ENCODE results near the gene CAVIN2. TPM values are rescaled to one million over a fixed set of nuclear protein-coding genes. Genes with fewer than 3 reads are reported as not detected.

Gene CAVIN2
- total RNA-seq, 2 donors from 2014 or later: 5.5 to 12.7 TPM

DNA sequence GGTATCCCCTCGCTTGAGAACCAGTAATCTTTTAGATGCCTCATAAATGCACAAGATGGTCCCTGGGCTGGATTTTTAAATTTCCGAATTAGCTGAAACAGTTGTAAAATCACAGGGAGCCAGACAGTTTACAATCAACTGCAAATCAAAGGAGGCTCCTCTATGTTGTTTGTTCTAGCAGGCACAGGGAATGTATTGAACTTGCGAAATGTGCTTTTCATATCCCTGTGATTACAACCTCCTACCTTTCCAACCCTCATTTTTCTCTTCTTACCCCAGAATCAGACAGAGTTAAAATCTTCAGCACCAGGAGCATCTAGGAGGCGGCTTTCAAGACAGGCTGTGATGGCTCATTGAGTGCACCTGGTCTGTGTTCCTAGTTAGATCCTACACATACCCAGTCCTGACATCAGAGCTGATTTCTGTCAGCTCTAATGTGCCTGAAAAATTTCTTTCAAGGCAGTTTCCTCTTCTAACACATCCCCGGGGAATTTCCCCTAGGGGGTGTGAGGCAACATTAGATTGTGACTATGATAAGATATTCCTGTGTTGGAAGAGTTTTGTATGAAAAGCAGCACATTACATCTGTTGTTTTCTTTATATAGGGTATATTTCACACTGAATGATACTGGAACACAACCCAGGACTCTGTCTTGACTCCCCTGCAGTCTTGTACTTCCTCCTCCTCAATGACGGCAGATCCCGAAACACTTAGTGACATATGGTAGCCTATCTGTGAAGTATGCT, 17.9 kb upstream of the CAVIN2 start:
- H3K9ac ChIP-seq (ENCODE audit: low read depth in 2 of 2, low read length in 2 of 2): no peak overlapping the region
- no peak for DNase-seq
- intact Hi-C loops (cut with DNase I): loop anchor here (5.0 kb wide), 1 partner anchor 298 kb away; no protein-coding TSS in a partner anchor
- H3K36me3 ChIP-seq: no peaks in the 10 kb centered on the region
- H3K27me3 ChIP-seq: no peaks in the 10 kb centered on the region
- H3K4me1 ChIP-seq: no peaks in the 10 kb centered on the region
- no peak overlapping the region for H3K4me3 ChIP-seq
- no peak overlapping the region for H3K27ac ChIP-seq
- H3K9me3 ChIP-seq: no peaks in the 10 kb centered on the region
- TF ChIP-seq, protein P1, sequence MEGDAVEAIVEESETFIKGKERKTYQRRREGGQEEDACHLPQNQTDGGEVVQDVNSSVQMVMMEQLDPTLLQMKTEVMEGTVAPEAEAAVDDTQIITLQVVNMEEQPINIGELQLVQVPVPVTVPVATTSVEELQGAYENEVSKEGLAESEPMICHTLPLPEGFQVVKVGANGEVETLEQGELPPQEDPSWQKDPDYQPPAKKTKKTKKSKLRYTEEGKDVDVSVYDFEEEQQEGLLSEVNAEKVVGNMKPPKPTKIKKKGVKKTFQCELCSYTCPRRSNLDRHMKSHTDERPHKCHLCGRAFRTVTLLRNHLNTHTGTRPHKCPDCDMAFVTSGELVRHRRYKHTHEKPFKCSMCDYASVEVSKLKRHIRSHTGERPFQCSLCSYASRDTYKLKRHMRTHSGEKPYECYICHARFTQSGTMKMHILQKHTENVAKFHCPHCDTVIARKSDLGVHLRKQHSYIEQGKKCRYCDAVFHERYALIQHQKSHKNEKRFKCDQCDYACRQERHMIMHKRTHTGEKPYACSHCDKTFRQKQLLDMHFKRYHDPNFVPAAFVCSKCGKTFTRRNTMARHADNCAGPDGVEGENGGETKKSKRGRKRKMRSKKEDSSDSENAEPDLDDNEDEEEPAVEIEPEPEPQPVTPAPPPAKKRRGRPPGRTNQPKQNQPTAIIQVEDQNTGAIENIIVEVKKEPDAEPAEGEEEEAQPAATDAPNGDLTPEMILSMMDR (IDR thresholded peaks at IDR 0.05): no peak

DNA sequence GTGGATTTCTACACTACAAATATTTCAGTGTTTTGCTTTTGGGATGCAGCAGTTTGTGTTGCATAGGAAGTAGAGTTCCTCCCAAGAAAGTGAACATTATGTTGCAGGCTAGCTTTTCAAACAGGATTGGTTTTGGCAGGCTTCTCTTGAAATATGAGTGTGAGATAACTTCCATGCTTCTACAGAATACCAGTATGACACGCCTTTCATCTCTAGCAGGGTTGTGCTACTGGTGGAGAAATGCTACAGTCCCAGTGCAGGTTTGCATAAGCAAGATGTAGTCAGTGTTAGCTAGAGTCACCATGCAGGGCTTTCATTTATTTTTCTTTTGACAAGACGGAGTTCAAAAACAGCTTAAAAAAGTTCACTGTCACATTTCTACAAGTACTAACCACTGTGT, 17.1 kb upstream of the CAVIN2 start:
- no peak for DNase-seq
- intact Hi-C loops (cut with DNase I): no loop called here
- no peak overlapping the region for H3K4me3 ChIP-seq
- H3K27me3 ChIP-seq: no peaks in the 10 kb centered on the region
- no peaks in the 10 kb centered on the region for H3K36me3 ChIP-seq
- TF ChIP-seq, protein P1 (IDR thresholded peaks at IDR 0.05): no peak
- no peak overlapping the region for H3K9ac ChIP-seq (ENCODE audit: low read depth in 2 of 2, low read length in 2 of 2)
- no peak overlapping the region for H3K27ac ChIP-seq
- H3K9me3 ChIP-seq: no peaks in the 10 kb centered on the region
- no peaks in the 10 kb centered on the region for H3K4me1 ChIP-seq

DNA sequence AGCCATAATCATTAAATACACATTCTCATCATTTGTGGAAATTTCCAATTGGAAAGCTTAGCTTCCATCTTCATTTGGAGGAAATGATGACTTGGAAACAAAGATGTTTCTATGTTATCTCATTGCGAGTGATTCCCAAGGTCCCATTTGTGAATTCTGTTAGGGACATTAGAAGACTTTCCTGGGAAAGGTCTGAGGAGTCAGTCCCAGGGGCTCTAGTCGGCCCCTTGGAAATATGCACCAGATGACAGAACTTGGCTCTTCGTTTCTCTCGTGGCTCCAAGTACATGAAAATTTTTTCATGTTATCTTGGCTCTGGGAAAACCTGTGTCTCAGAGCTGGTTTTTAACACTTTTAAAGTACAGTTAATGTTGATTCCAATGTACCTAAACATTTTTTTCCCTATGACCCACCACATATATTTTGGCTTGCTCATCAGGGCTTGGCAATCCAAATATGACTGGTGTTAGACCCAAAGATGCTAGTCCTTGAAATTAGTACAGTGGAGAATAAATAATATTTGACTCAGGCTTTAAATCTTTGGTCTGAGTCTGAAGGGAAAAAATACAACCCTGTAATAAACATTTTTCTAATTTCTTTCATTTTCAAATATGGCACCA, 15.4 kb upstream of the CAVIN2 start:
- Histone ChIP-seq H3K9ac (ENCODE audit: low read depth in 2 of 2, low read length in 2 of 2) (no peak overlapping the region), H3K36me3 (no peaks in the 10 kb centered on the region), H3K27ac (no peak overlapping the region), H3K4me3 (no peak overlapping the region), H3K9me3 (no peaks in the 10 kb centered on the region), H3K27me3 (no peaks in the 10 kb centered on the region), H3K4me1 (no peaks in the 10 kb centered on the region)
- no peak for DNase-seq
- TF ChIP-seq, protein P1 (IDR thresholded peaks at IDR 0.05): no peak
- intact Hi-C loops (cut with DNase I): no loop called here

DNA sequence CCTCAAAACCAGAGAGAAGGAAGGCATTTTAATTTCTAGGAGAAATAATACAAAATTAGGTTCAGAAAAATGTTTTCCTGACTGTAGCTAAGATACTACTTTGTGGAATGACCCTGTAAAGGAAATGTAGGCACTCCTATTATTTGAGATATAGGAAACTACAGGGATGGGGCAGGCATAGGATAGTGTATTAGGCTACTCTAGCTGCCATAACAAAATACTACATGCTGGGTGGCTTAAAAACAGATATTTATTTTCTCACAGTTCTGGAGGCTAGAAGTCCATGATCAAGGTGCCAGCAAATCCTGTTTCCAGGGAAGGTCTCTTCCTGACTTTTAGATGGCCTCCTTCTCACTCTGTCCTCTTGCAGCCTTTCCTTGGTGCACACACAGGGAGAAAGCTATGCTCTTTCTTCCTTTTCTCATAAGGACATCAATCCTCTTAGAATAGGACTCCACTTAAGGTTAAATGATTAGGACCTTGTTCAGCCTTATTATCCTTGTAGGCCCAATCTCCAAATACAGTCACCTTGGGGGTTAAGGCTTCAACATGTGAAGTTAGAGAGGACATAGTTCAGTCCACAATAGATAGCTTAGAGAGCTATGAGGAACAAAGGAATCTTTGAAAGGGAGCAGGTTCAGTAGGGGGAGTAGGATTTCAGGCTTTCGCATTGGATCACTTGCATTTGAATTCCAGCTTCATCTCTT, 14.0 kb upstream of the CAVIN2 start:
- intact Hi-C loops (cut with DNase I): no loop called here

DNA sequence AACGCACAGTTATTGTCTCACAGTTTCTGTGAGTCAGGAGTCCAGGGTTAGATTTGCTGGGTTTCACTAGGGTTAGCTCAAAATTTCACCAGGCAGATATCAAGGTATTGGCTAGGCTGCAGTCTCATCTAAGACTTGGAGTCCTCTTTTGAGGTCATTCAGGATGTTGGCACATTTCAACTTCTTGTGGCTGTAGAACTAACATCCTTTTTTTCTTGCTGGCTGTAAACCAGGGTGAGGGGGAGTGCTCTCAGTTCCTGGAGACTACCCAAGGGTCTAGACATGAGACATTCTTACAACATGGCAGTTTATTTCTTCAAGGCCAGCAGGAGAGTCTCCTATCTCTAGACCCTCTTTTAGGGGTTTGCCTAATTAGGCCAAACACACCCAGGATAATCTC, 12.8 kb upstream of the CAVIN2 start:
- intact Hi-C loops (cut with DNase I): no loop called here
- Histone ChIP-seq H3K9ac (ENCODE audit: low read depth in 2 of 2, low read length in 2 of 2) (no peak overlapping the region), H3K36me3 (no peaks in the 10 kb centered on the region), H3K27ac (no peak overlapping the region), H3K4me3 (no peak overlapping the region), H3K27me3 (no peaks in the 10 kb centered on the region), H3K4me1 (no peaks in the 10 kb centered on the region), H3K9me3 (no peaks in the 10 kb centered on the region)
- TF ChIP-seq, protein P1 (IDR thresholded peaks at IDR 0.05): no peak
- no peak for DNase-seq

More for the DNA sequence above, 14.0 kb upstream of the CAVIN2 start:
- Histone ChIP-seq H3K27ac (no peak overlapping the region), H3K4me1 (no peaks in the 10 kb centered on the region), H3K36me3 (no peaks in the 10 kb centered on the region), H3K9me3 (no peaks in the 10 kb centered on the region), H3K9ac (ENCODE audit: low read depth in 2 of 2, low read length in 2 of 2) (no peak overlapping the region), H3K4me3 (no peak overlapping the region), H3K27me3 (no peaks in the 10 kb centered on the region)
- no peak for DNase-seq
- TF ChIP-seq, protein P1 (IDR thresholded peaks at IDR 0.05): no peak

Measured in colonic mucosa (tissue), 4 donors.